ENCODE results near the gene LRRC32.

- TF ChIP-seq CTCF (IDR thresholded peaks at IDR 0.05; ENCODE audit: insufficient read depth, low read length, poor library complexity, severe bottlenecking), result no peak
- no peak for TF ChIP-seq EZH2phosphoT487 (conservative IDR thresholded peaks at IDR 0.05; ENCODE audit: low read length)
These were observed 6.9 kb upstream of the LRRC32 start for GRCh38 chr11:76677458-76677765.
